Liver (tissue), 9 donors: ENCODE results near the gene PDLIM4. TPM values are rescaled to one million over a fixed set of nuclear protein-coding genes. Genes with fewer than 3 reads are reported as not detected.

ENCODE experiments used
- DNase-seq: peaks from one replicate; pipeline ENCODE4 v3.0.0-alpha.2; 2017; ENCODE audit warnings: low spot score
- H3K27ac ChIP-seq, 2 donors: one replicate each; pipeline ENCODE4 v1.7.0; 2013; ENCODE audit warnings: inconsistent platforms in 2 of 2, low read length in 2 of 2, control low read depth in 1 of 2, low read depth in 1 of 2, mild to moderate bottlenecking in 1 of 2
- H3K27me3 ChIP-seq, 4 donors: one replicate each; pipeline versions ENCODE4 v1.6.1 to v1.7.0; 2013; ENCODE audit warnings: low read length in 3 of 4, inconsistent platforms in 1 of 4, mild to moderate bottlenecking in 1 of 4, moderate library complexity in 1 of 4; ENCODE audit not compliant: control insufficient read depth in 4 of 4, insufficient read depth in 4 of 4
- H3K36me3 ChIP-seq, 4 donors: one replicate each; pipeline versions ENCODE4 v1.6.1 to v1.7.0; 2013; ENCODE audit warnings: low read length in 3 of 4, mild to moderate bottlenecking in 3 of 4, low read depth in 1 of 4, moderate library complexity in 1 of 4; ENCODE audit not compliant: control insufficient read depth in 4 of 4, insufficient read depth in 3 of 4
- H3K4me1 ChIP-seq, 4 donors: one replicate each; pipeline versions ENCODE4 v1.6.1 to v1.7.0; 2013; ENCODE audit warnings: low read length in 3 of 4, mild to moderate bottlenecking in 3 of 4, moderate library complexity in 1 of 4; ENCODE audit not compliant: control insufficient read depth in 4 of 4, insufficient read depth in 4 of 4
- H3K4me3 ChIP-seq, 3 donors: one replicate each; pipeline versions ENCODE4 v1.6.1 to v1.7.0; 2013; ENCODE audit warnings: low read length in 3 of 3, control low read depth in 1 of 3, low read depth in 1 of 3, mild to moderate bottlenecking in 1 of 3
- H3K9ac ChIP-seq, 2 donors: one replicate each; pipeline ENCODE4 v1.7.0; 2013; ENCODE audit warnings: low read length in 2 of 2, mild to moderate bottlenecking in 2 of 2, moderate library complexity in 2 of 2, control low read depth in 1 of 2, low read depth in 1 of 2
- H3K9me3 ChIP-seq, 4 donors: one replicate each; pipeline versions ENCODE4 v1.6.1 to v1.7.0; 2013; ENCODE audit warnings: low read length in 3 of 4; ENCODE audit not compliant: control insufficient read depth in 4 of 4
- ATF3 ChIP-seq: IDR thresholded peaks from 2 replicates; pipeline ENCODE4 v1.6.1; 2016; ENCODE audit warnings: antibody characterized with exemption
- FOXA1 ChIP-seq: IDR thresholded peaks from 2 replicates; pipeline ENCODE4 v1.6.1; 2016; ENCODE audit warnings: antibody characterized with exemption
- FOXA2 ChIP-seq: IDR thresholded peaks from 2 replicates; pipeline ENCODE4 v1.6.1; 2016; ENCODE audit warnings: antibody characterized with exemption
- GABPA ChIP-seq, 2 donors: IDR thresholded peaks in 1 of 2; conservative IDR thresholded peaks in 1 of 2; 2 replicates each; pipeline ENCODE4 v1.6.1; 2016; ENCODE audit warnings: antibody characterized with exemption in 2 of 2, mild to moderate bottlenecking in 1 of 2, moderate library complexity in 1 of 2
- HNF4A ChIP-seq, 2 donors: conservative IDR thresholded peaks; 2 replicates each; pipeline ENCODE4 v1.6.1; 2016; ENCODE audit warnings: antibody characterized with exemption in 2 of 2, mild to moderate bottlenecking in 2 of 2
- HNF4G ChIP-seq: IDR thresholded peaks from 2 replicates; pipeline ENCODE4 v1.6.1; 2016; ENCODE audit warnings: antibody characterized with exemption
- JUND ChIP-seq, 2 donors: IDR thresholded peaks; 2 replicates each; pipeline ENCODE4 v1.6.1; 2016; ENCODE audit warnings: antibody characterized with exemption in 2 of 2
- NR2F2 ChIP-seq: IDR thresholded peaks from 2 replicates; pipeline ENCODE4 v1.6.1; 2016; ENCODE audit warnings: antibody characterized with exemption
- RAD21 ChIP-seq, 2 donors: IDR thresholded peaks; 2 replicates each; pipeline ENCODE4 v1.6.1; 2016; ENCODE audit warnings: antibody characterized with exemption in 2 of 2, mild to moderate bottlenecking in 2 of 2
- TAF1 ChIP-seq: conservative IDR thresholded peaks from 2 replicates; pipeline ENCODE4 v1.6.1; 2016; ENCODE audit warnings: antibody characterized with exemption, mild to moderate bottlenecking
- YY1 ChIP-seq: IDR thresholded peaks from 2 replicates; pipeline ENCODE4 v1.6.1; 2016; ENCODE audit warnings: antibody characterized with exemption, mild to moderate bottlenecking
- ZBTB33 ChIP-seq: IDR thresholded peaks from 2 replicates; pipeline ENCODE4 v1.6.1; 2016; ENCODE audit warnings: antibody characterized with exemption
- WGBS: extraction: QIAGEN DNeasy Blood & Tissue Kit; methylation state at CpG from one replicate; pipeline ENCODE4 v1.1.7; 2013; 5-methylcytosine and 5-hydroxymethylcytosine counted together
- polyA plus RNA-seq, 2 donors: library from polyadenylated mRNA; stranded (reverse) in 1 of 2; unstranded in 1 of 2; fragments of 200-250 nt in 1 of 2; fragments of >200 nt in 1 of 2; fragmentation: Nextera tagmentation in 1 of 2; extraction: Ambion mirVana in 1 of 2; gene quantifications; one replicate each; pipeline versions ENCODE4 v1.2.1 to v1.2.3, GENCODE V29; 2013 to 2015
- total RNA-seq, 2 donors: library from RNA; depleted of rRNA; stranded (reverse); fragments of >200 nt; gene quantifications; one replicate each; pipeline ENCODE4 v1.2.3, GENCODE V29; 2014
- TF ChIP-seq, protein P1 (sequence below): IDR thresholded peaks from 2 replicates; pipeline ENCODE4 v1.6.1; 2016; ENCODE audit warnings: antibody characterized with exemption
- TF ChIP-seq, protein P2 (sequence below): fragments of 150-350 bp; IDR thresholded peaks from 2 replicates; pipeline ENCODE4 v1.5.1; 2017; ENCODE audit warnings: improper control_type of control experiment, low read depth, low read length; ENCODE audit not compliant: missing input control
- TF ChIP-seq, protein P3 (sequence below): IDR thresholded peaks from 2 replicates; pipeline ENCODE4 v1.6.1; 2016; ENCODE audit warnings: antibody characterized with exemption, mild to moderate bottlenecking
- donor health status: healthy.
- donor health status: healthy.
- donor health status: healthy.
- donor health status: healthy.
- donor health status: healthy.

Gene PDLIM4
- total and polyA plus RNA-seq, 4 donors, result 0.25 to 0.93 (median 0.65) TPM

- TF ChIP-seq GABPA (IDR thresholded peaks at IDR 0.05 in 1 of 2, conservative IDR thresholded peaks at IDR 0.05 in 1 of 2), result no peak
- TF ChIP-seq, protein P1, sequence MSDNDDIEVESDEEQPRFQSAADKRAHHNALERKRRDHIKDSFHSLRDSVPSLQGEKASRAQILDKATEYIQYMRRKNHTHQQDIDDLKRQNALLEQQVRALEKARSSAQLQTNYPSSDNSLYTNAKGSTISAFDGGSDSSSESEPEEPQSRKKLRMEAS, result no peak
- TF ChIP-seq, protein P2, sequence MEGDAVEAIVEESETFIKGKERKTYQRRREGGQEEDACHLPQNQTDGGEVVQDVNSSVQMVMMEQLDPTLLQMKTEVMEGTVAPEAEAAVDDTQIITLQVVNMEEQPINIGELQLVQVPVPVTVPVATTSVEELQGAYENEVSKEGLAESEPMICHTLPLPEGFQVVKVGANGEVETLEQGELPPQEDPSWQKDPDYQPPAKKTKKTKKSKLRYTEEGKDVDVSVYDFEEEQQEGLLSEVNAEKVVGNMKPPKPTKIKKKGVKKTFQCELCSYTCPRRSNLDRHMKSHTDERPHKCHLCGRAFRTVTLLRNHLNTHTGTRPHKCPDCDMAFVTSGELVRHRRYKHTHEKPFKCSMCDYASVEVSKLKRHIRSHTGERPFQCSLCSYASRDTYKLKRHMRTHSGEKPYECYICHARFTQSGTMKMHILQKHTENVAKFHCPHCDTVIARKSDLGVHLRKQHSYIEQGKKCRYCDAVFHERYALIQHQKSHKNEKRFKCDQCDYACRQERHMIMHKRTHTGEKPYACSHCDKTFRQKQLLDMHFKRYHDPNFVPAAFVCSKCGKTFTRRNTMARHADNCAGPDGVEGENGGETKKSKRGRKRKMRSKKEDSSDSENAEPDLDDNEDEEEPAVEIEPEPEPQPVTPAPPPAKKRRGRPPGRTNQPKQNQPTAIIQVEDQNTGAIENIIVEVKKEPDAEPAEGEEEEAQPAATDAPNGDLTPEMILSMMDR, result no peak
- no peak for TF ChIP-seq FOXA2
- no peak for TF ChIP-seq TAF1
- no peak for TF ChIP-seq HNF4A (conservative IDR thresholded peaks at IDR 0.05)
- no peak for TF ChIP-seq RAD21 (IDR thresholded peaks at IDR 0.05)
- no peak for TF ChIP-seq NR2F2
- no peak for TF ChIP-seq FOXA1
- TF ChIP-seq, protein P3, sequence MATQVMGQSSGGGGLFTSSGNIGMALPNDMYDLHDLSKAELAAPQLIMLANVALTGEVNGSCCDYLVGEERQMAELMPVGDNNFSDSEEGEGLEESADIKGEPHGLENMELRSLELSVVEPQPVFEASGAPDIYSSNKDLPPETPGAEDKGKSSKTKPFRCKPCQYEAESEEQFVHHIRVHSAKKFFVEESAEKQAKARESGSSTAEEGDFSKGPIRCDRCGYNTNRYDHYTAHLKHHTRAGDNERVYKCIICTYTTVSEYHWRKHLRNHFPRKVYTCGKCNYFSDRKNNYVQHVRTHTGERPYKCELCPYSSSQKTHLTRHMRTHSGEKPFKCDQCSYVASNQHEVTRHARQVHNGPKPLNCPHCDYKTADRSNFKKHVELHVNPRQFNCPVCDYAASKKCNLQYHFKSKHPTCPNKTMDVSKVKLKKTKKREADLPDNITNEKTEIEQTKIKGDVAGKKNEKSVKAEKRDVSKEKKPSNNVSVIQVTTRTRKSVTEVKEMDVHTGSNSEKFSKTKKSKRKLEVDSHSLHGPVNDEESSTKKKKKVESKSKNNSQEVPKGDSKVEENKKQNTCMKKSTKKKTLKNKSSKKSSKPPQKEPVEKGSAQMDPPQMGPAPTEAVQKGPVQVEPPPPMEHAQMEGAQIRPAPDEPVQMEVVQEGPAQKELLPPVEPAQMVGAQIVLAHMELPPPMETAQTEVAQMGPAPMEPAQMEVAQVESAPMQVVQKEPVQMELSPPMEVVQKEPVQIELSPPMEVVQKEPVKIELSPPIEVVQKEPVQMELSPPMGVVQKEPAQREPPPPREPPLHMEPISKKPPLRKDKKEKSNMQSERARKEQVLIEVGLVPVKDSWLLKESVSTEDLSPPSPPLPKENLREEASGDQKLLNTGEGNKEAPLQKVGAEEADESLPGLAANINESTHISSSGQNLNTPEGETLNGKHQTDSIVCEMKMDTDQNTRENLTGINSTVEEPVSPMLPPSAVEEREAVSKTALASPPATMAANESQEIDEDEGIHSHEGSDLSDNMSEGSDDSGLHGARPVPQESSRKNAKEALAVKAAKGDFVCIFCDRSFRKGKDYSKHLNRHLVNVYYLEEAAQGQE, result no peak
- no peak for TF ChIP-seq HNF4G
- no peak for TF ChIP-seq ATF3
- no peak for TF ChIP-seq JUND (IDR thresholded peaks at IDR 0.05)
- TF ChIP-seq YY1, result no peak
- H3K36me3 ChIP-seq, result no peaks in the 10 kb centered on the region
- no peak for DNase-seq
- peaks cover 0 to 4% (median 1%) of the 10 kb centered on the region in 4 donors for H3K4me1 ChIP-seq
- WGBS, result 88% methylated on average over 8 of the region's 8 CpGs
- H3K27me3 ChIP-seq, result no peaks in the 10 kb centered on the region
- H3K4me3 ChIP-seq, result no peak overlapping the region
- no peak overlapping the region for H3K9ac ChIP-seq
- no peaks in the 10 kb centered on the region for H3K9me3 ChIP-seq
- H3K27ac ChIP-seq, result no peak overlapping the region
These were observed 3.8 kb upstream of the PDLIM4 start for GRCh38 chr5:132253452-132254320.

DNA sequence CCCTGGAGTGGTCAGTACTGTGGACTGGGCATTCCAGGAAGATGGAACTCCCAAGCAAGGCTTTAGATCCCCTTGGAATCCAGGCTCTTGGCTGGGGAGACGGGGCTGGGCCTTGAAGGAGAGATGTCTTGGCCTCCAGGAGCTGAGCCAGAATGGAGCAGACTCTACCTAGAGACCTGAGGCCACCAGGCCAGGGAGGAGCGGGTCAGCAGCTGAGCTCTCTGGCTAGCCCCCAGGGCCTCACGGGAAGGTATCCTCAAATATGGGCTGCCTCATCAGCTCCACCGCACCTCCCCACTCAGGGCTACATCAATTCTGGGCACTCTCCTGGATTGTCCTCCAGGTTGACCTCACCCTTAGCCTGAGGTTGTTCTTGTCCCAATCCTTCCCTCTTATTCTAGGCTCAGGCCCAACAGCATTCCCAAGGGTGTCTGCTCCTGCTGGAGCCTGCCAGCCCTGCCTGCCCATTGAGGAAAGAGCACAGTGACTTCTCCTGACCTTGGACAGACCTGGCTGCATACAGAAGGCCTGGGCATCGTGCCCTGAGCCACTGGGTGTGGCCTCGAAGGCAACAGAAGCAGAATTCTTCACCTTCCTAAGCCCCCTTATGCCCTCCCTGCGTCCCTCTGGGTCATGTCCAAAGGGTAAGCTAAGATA lies 3.0 kb upstream of the PDLIM4 start:
- whole genome bisulfite sequencing, result 77% methylated on average over 7 of the region's 7 CpGs
- DNase-seq, result no peak
- Histone ChIP-seq H3K36me3 (no peaks in the 10 kb centered on the region), H3K9me3 (no peaks in the 10 kb centered on the region), H3K27me3 (no peaks in the 10 kb centered on the region), H3K9ac (no peak overlapping the region), H3K4me1 (peaks cover 0 to 4% (median 1%) of the 10 kb centered on the region in 4 donors), H3K4me3 (no peak overlapping the region), H3K27ac (no peak overlapping the region)
- TF ChIP-seq, protein P2, result no peak
- TF ChIP-seq ZBTB33, result no peak
- TF ChIP-seq ATF3, result no peak
